Panc1 (cell line): ENCODE results near the gene ASIC1. TPM values are rescaled to one million over a fixed set of nuclear protein-coding genes. Genes with fewer than 3 reads are reported as not detected.

ENCODE experiments used
- ATAC-seq: fragments of 200-7000 bp; cut with Tn5 transposase; 2 replicates; pipeline ENCODE4 v1.9.1; 2020; ENCODE audit warnings: mild to moderate bottlenecking, moderate library complexity
- BruUV-seq: library from RNA; stranded (reverse); fragments of 400-500 nt; replicated peaks from 2 replicates; lab custom pipeline; 2021; lab: Mats Ljungman, UMichigan
- CTCF ChIA-PET: fragments of 300-600 bp; sonication (Branson Sonifier 250); formaldehyde crosslinking; loops from one replicate; lab custom pipeline; 2022; ENCODE audit warnings: antibody characterized with exemption; lab: Charles Lee
- POLR2A ChIA-PET: fragments of 300-600 bp; sonication (Branson Sonifier 250); formaldehyde crosslinking; loops from one replicate; lab custom pipeline; 2022; ENCODE audit warnings: antibody characterized with exemption; lab: Charles Lee
- DNase-seq: peaks from one replicate; pipeline ENCODE4 v3.0.0-alpha.2; 2010; ENCODE audit warnings: low read depth, low spot score
- H3K27ac ChIP-seq: 2 replicates; pipeline ENCODE4 v1.5.1; 2011; ENCODE audit warnings: mild to moderate bottlenecking, low read length, inconsistent platforms
- H3K27me3 ChIP-seq: fragments of 200-500 bp; sonication (Bioruptor generic); 2 replicates; pipeline ENCODE4 v1.6.0; 2014; ENCODE audit warnings: low read length, inconsistent platforms; ENCODE audit not compliant: control insufficient read depth, insufficient read depth
- H3K36me3 ChIP-seq: fragments of 200-500 bp; sonication (Bioruptor generic); 2 replicates; pipeline ENCODE4 v1.5.1; 2014; ENCODE audit warnings: inconsistent platforms, mild to moderate bottlenecking, low read length, moderate library complexity; ENCODE audit not compliant: control insufficient read depth, insufficient read depth
- H3K4me1 ChIP-seq: 2 replicates; pipeline ENCODE4 v1.5.1; 2011; ENCODE audit warnings: inconsistent platforms, mild to moderate bottlenecking, low read length, moderate library complexity; ENCODE audit not compliant: control insufficient read depth, insufficient read depth
- H3K4me3 ChIP-seq, 2 experiments: 2 replicates each; pipeline ENCODE4 v1.5.1; 2011 to 2012; ENCODE audit warnings: low read depth in 2 of 2, low read length in 2 of 2, mild to moderate bottlenecking in 2 of 2, inconsistent platforms in 1 of 2, moderate library complexity in 1 of 2
- H3K9me3 ChIP-seq: fragments of 200-500 bp; sonication (Bioruptor generic); 2 replicates; pipeline ENCODE4 v1.5.1; 2014; ENCODE audit warnings: low read depth, mild to moderate bottlenecking, inconsistent platforms, low read length, moderate library complexity; ENCODE audit not compliant: control insufficient read depth, insufficient read depth
- CTCF ChIP-seq: fragments of 450-650 bp; IDR thresholded peaks from 2 replicates; pipeline ENCODE4 v1.5.1; 2017; ENCODE audit warnings: mild to moderate bottlenecking
- POLR2AphosphoS5 ChIP-seq: IDR thresholded peaks from 2 replicates; pipeline ENCODE4 v1.6.1; 2012; ENCODE audit warnings: mild to moderate bottlenecking, low read depth, low read length, moderate library complexity
- REST ChIP-seq, 2 experiments: IDR thresholded peaks; 2 replicates each; pipeline ENCODE4 v1.6.1; 2011 to 2012; ENCODE audit warnings: low read depth in 2 of 2, control low read depth in 1 of 2, low read length in 1 of 2, mild to moderate bottlenecking in 1 of 2, moderate library complexity in 1 of 2; ENCODE audit not compliant: insufficient read depth in 1 of 2
- SIN3A ChIP-seq: IDR thresholded peaks from 2 replicates; pipeline ENCODE4 v1.6.1; 2012; ENCODE audit warnings: low read depth, mild to moderate bottlenecking, low read length, moderate library complexity, borderline replicate concordance; ENCODE audit not compliant: insufficient read depth
- TCF7L2 ChIP-seq: IDR thresholded peaks from 2 replicates; pipeline ENCODE4 v1.6.1; 2011; ENCODE audit warnings: mild to moderate bottlenecking, low read depth, low read length, inconsistent platforms
- in situ Hi-C: cut with HindIII; loops from 2 replicates; pipeline ENCODE4 v1.10.0; 2016; ENCODE audit warnings: low sequenced_read_pairs, low pct_unique_long_range_greater_than_20kb
- intact Hi-C: fragments of 100-400 bp; cut with micrococcal nuclease; formaldehyde crosslinking; loops from one replicate; pipeline ENCODE4 v1.10.0; 2022; ENCODE audit not compliant: unreplicated experiment
- total RNA-seq: library from RNA; stranded (reverse); gene quantifications from one replicate; pipeline ENCODE4 v1.2.1, GENCODE V29; 2021; ENCODE audit not compliant: unreplicated experiment

Gene ASIC1
- total RNA-seq, 1 experiment from 2014 or later = 13.5 TPM

GRCh38 chr12:50052544-50052943 lies 4.9 kb upstream of the ASIC1 start:
- no peak for ATAC-seq
- in situ Hi-C loops = no loop called here

GRCh38 chr12:50052964-50053363 lies 4.4 kb upstream of the ASIC1 start:
- intact Hi-C loops (loop anchor here (10.0 kb wide), 1 partner anchor 188 kb away; no protein-coding TSS in a partner anchor), in situ Hi-C loops (no loop called here)
- no peak overlapping the region for H3K4me3 ChIP-seq
- ChIA-PET POLR2A (no interaction called here), CTCF (no interaction called here)
- H3K4me1 ChIP-seq = peaks cover 10% of the 10 kb centered on the region
- H3K27ac ChIP-seq = no peak overlapping the region
- TF ChIP-seq SIN3A = no peak
- TF ChIP-seq POLR2AphosphoS5 = no peak
- no peak for TF ChIP-seq REST (IDR thresholded peaks at IDR 0.05; ENCODE audit: insufficient read depth in 1 of 2, low read depth in 2 of 2, low read length in 1 of 2)
- no peak for TF ChIP-seq CTCF
- no peak for TF ChIP-seq TCF7L2
- no TSS peak for BruUV-seq
- DNase-seq (no peak), ATAC-seq (no peak)
- H3K27me3 ChIP-seq = 0 out of 2 replicates have a peak, but pooled peaks cover 4% of the 10 kb centered on the region
- no peaks in the 10 kb centered on the region for H3K36me3 ChIP-seq
- H3K9me3 ChIP-seq = no peaks in the 10 kb centered on the region

More at GRCh38 chr12:50052544-50052943, 4.9 kb upstream of the ASIC1 start:
- Histone ChIP-seq H3K27me3 (0 out of 2 replicates have a peak, but pooled peaks cover 4% of the 10 kb centered on the region), H3K27ac (no peak overlapping the region), H3K4me1 (peaks cover 10% of the 10 kb centered on the region), H3K4me3 (no peak overlapping the region), H3K9me3 (no peaks in the 10 kb centered on the region), H3K36me3 (no peaks in the 10 kb centered on the region)
- CTCF ChIA-PET = no interaction called here
- POLR2A ChIA-PET = no interaction called here
- no TSS peak for BruUV-seq
- no peak for DNase-seq
- intact Hi-C loops = loop anchor here (10.0 kb wide), 1 partner anchor 188 kb away; no protein-coding TSS in a partner anchor
- TF ChIP-seq SIN3A (no peak), TCF7L2 (no peak), CTCF (no peak), REST (IDR thresholded peaks at IDR 0.05; ENCODE audit: insufficient read depth in 1 of 2, low read depth in 2 of 2, low read length in 1 of 2) (no peak), POLR2AphosphoS5 (no peak)
